ENCODE measurements around the gene PCDHGC4.

Gene PCDHGC4

GRCh38 chr5:141529002-141529401 is 44.2 kb downstream of the PCDHGC4 start:
- DNase-seq (ENCODE audit: low spot score), result peak; percentile 39

GRCh38 chr5:141529873-141530272 is 45.0 kb downstream of the PCDHGC4 start:
- DNase-seq (ENCODE audit: low spot score), result no peak

- DNase-seq (ENCODE audit: low spot score), result no peak
These were observed 47.9 kb downstream of the PCDHGC4 start for GRCh38 chr5:141532726-141533125.

GRCh38 chr5:141533897-141534296 is 49.1 kb downstream of the PCDHGC4 start:
- no peak for DNase-seq (ENCODE audit: low spot score)

DNA sequence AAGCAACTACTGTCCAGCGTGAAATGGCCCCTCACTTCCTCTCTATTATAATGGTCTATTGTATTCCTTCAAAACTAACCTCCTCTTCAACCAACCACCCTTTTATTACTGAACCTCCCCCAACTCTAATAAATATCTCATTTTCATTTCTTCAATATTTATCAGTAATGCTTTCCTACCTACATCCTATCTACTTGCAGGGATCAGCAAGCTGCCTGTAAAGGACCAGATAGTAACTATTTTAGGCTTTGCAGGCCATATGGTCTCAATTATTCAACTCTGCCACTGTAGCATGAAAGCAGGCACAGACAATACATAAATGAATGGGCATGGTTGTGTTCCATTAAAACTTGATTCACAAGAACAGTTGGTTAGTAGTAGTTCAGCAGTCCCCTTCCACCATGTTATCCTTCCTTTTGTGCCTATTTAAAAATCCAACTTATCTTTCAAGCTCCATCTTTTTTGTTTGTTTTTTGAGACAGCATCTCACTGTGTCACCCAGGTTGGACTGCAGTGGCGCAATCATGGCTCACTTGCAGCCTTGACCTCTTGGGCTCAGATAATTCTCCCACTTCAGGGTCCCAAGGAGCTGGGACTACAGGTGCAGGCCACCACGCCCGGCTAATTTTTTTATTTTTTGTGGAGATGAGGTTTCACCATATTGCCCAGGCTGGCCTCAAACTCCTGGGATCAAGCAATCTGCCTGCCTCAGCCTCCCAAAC is 49.8 kb downstream of the PCDHGC4 start:
- DNase-seq (ENCODE audit: low spot score), result no peak

Data from AG08396 (cell line).